Sigmoid colon (tissue), 4 donors: ENCODE results near the gene CARD8.

Experiments used
- EP300 ChIP-seq, 4 donors: sonication (generic); formaldehyde crosslinking; IDR thresholded peaks; one replicate each; pipeline ENCODE4 v1.6.1; 2017; ENCODE audit warnings: antibody characterized with exemption in 4 of 4
- POLR2A ChIP-seq, 2 donors: fragments of 450-650 bp; IDR thresholded peaks; one replicate each; pipeline ENCODE4 v1.6.1; 2016; ENCODE audit warnings: antibody characterized with exemption in 2 of 2, mild to moderate bottlenecking in 2 of 2, moderate library complexity in 2 of 2
- POLR2AphosphoS5 ChIP-seq, 4 donors: sonication (generic); formaldehyde crosslinking; IDR thresholded peaks; one replicate each; pipeline ENCODE4 v1.6.1; 2017; ENCODE audit warnings: antibody characterized with exemption in 4 of 4
- TF ChIP-seq, protein P1 (sequence below), 4 experiments: fragments of 450-650 bp in 3 of 4; fragments of 200-600 bp in 1 of 4; IDR thresholded peaks; one replicate each; pipeline ENCODE4 v1.5.1; 2016 to 2019; ENCODE audit warnings: antibody characterized with exemption in 4 of 4, mild to moderate bottlenecking in 3 of 4, moderate library complexity in 2 of 4

DNA sequence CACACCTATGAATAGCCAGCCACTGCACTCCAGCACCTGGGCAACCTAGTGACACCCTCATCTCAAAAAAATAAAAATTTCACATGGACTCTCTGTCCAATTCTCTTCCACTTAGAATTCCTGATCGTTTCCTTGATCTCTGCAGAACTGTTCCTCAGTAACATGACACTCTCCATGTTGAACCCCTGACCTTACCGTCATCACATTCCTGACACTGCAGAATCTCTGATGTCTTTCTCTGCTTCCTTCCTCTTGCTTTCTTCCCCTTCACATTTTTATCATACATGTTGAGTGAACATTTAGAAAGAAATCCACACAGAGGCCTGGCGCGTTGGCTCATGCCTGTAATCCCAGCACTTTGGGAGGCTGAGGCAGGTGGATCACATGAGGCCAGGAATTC lies 29.2 kb upstream of the CARD8 start:
- TF ChIP-seq, protein P1, sequence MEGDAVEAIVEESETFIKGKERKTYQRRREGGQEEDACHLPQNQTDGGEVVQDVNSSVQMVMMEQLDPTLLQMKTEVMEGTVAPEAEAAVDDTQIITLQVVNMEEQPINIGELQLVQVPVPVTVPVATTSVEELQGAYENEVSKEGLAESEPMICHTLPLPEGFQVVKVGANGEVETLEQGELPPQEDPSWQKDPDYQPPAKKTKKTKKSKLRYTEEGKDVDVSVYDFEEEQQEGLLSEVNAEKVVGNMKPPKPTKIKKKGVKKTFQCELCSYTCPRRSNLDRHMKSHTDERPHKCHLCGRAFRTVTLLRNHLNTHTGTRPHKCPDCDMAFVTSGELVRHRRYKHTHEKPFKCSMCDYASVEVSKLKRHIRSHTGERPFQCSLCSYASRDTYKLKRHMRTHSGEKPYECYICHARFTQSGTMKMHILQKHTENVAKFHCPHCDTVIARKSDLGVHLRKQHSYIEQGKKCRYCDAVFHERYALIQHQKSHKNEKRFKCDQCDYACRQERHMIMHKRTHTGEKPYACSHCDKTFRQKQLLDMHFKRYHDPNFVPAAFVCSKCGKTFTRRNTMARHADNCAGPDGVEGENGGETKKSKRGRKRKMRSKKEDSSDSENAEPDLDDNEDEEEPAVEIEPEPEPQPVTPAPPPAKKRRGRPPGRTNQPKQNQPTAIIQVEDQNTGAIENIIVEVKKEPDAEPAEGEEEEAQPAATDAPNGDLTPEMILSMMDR (IDR thresholded peaks at IDR 0.05), result no peak
- TF ChIP-seq POLR2A (IDR thresholded peaks at IDR 0.05) (no peak), POLR2AphosphoS5 (IDR thresholded peaks at IDR 0.05) (no peak), EP300 (IDR thresholded peaks at IDR 0.05) (no peak)
